Measurements from ENCODE around the gene SHMT2. TPM values are rescaled to one million over a fixed set of nuclear protein-coding genes. Genes with fewer than 3 reads are reported as not detected.

The SHMT2 gene
- total RNA-seq, 1 donor from 2014 or later, result 78.7 TPM

DNA sequence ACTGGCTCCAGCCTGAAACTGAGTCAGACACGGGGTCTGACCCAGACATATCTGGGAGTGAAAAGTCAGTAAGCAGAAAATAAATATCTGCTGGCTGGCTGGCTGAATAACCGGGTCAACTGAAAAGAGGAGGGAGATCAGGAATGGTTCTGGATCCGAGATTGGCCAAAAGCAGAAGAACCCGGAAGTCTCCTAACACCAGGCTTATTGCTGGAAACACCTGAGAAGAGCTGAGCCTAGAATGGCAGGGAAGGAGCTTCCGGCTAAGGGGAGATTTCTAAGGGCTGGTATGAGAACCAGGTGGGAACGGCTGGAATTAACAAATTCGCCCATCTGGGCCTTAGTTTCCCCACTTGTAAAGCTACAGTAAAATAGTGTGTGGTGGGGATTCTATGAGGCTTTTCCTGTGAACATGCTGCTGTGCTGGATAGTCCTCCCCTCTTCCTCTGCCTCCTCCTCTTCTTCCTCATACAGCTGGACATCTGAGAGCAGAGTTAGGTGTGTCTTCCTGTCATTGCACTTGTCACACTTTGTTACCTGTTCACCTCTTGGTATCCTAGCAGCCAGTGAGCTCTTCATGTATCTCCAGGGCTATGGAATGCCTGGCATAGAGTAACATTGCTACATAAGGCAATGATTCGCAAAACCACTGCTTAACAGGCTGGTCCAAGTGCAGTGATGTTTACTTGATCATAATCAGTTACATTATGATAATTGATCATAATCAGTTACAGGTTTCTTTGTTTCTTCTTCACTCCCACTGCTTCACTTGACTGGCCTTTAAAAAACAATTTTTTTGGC is 2.0 kb upstream of the SHMT2 start:
- Mint-ChIP-seq H3K27ac (no peak overlapping the region), H3K9me3 (no peaks in the 10 kb centered on the region), H3K36me3 (peaks cover 9% of the 10 kb centered on the region), H3K4me1 (peaks cover 47% of the 10 kb centered on the region), H3K27me3 (ENCODE audit: low read depth) (peaks cover 53% of the 10 kb centered on the region), H3K4me3 (peak overlapping the region; percentile 43)
- no peak for DNase-seq (ENCODE audit: low spot score in 2 of 2, unreplicated experiment in 2 of 2)
- TF ChIP-seq, protein P1, sequence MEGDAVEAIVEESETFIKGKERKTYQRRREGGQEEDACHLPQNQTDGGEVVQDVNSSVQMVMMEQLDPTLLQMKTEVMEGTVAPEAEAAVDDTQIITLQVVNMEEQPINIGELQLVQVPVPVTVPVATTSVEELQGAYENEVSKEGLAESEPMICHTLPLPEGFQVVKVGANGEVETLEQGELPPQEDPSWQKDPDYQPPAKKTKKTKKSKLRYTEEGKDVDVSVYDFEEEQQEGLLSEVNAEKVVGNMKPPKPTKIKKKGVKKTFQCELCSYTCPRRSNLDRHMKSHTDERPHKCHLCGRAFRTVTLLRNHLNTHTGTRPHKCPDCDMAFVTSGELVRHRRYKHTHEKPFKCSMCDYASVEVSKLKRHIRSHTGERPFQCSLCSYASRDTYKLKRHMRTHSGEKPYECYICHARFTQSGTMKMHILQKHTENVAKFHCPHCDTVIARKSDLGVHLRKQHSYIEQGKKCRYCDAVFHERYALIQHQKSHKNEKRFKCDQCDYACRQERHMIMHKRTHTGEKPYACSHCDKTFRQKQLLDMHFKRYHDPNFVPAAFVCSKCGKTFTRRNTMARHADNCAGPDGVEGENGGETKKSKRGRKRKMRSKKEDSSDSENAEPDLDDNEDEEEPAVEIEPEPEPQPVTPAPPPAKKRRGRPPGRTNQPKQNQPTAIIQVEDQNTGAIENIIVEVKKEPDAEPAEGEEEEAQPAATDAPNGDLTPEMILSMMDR (IDR thresholded peaks at IDR 0.05; ENCODE audit: unreplicated experiment), result no peak

DNA sequence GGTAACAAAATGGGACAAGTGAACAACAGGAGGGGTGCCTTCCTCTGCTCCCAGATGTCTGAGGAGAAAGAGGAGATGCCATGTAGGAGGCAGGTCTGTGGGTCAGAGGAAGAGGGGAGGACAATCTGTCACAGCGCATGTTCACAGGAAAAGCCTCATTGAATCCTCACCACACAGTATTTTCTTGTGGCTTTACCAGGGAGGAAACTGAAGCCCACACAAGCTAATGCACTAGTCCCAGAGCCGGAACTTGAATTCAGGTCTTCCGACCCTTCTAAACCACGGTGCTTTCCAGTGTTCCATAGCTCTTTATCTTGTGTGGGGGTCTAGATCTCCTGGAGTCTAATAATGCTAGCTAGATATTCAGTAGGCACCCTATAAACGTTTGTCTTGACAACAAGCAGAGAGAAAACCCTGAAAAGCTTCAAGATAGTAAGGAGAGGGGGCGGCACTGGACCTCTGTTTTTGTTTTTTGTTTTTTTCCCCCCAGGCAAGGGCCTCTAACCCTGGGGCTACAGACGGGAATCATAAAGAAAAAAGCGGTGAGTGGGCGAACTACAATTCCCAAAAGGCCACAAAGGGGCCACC is 371 bp upstream of the SHMT2 start:
- H3K27ac Mint-ChIP-seq, result peak overlapping the region; percentile 94

GRCh38 chr12:57230381-57231155 is 1.1 kb downstream of the SHMT2 start:
- Mint-ChIP-seq H3K27ac (peak overlapping the region; percentile 94), H3K36me3 (peaks cover 26% of the 10 kb centered on the region), H3K27me3 (ENCODE audit: low read depth) (peaks cover 37% of the 10 kb centered on the region), H3K4me3 (peak overlapping the region; percentile 95), H3K4me1 (peaks cover 32% of the 10 kb centered on the region), H3K9me3 (no peaks in the 10 kb centered on the region)
- DNase-seq (ENCODE audit: low spot score in 2 of 2, unreplicated experiment in 2 of 2), result no peak
- TF ChIP-seq, protein P1 (IDR thresholded peaks at IDR 0.05; ENCODE audit: unreplicated experiment), result no peak

More for the DNA sequence above, 371 bp upstream of the SHMT2 start:
- H3K27me3 Mint-ChIP-seq (ENCODE audit: low read depth), result peaks cover 38% of the 10 kb centered on the region
- H3K9me3 Mint-ChIP-seq, result no peaks in the 10 kb centered on the region
- TF ChIP-seq, protein P1 (IDR thresholded peaks at IDR 0.05; ENCODE audit: unreplicated experiment), result no peak
- H3K36me3 Mint-ChIP-seq, result peaks cover 20% of the 10 kb centered on the region
- H3K4me3 Mint-ChIP-seq, result peak overlapping the region; percentile 95
- DNase-seq (ENCODE audit: low spot score in 2 of 2, unreplicated experiment in 2 of 2), result no peak
- H3K4me1 Mint-ChIP-seq, result peaks cover 35% of the 10 kb centered on the region

GRCh38 chr12:57231276-57232021 is 1.9 kb downstream of the SHMT2 start:
- Mint-ChIP-seq H3K4me1 (peaks cover 27% of the 10 kb centered on the region), H3K27me3 (ENCODE audit: low read depth) (peaks cover 37% of the 10 kb centered on the region), H3K9me3 (no peaks in the 10 kb centered on the region), H3K4me3 (peak overlapping the region; percentile 95), H3K27ac (no peak overlapping the region), H3K36me3 (peaks cover 26% of the 10 kb centered on the region)
- TF ChIP-seq, protein P1 (IDR thresholded peaks at IDR 0.05; ENCODE audit: unreplicated experiment), result no peak
- DNase-seq (ENCODE audit: low spot score in 2 of 2, unreplicated experiment in 2 of 2), result no peak

GRCh38 chr12:57232156-57232756 is 2.7 kb downstream of the SHMT2 start:
- TF ChIP-seq, protein P1 (IDR thresholded peaks at IDR 0.05; ENCODE audit: unreplicated experiment), result no peak
- Mint-ChIP-seq H3K36me3 (peaks cover 26% of the 10 kb centered on the region), H3K27ac (no peak overlapping the region), H3K9me3 (no peaks in the 10 kb centered on the region), H3K4me1 (peaks cover 26% of the 10 kb centered on the region), H3K4me3 (no peak overlapping the region), H3K27me3 (ENCODE audit: low read depth) (peaks cover 39% of the 10 kb centered on the region)
- DNase-seq (ENCODE audit: low spot score in 2 of 2, unreplicated experiment in 2 of 2), result no peak
